ENCODE results near the gene TLX2. TPM values are rescaled to one million over a fixed set of nuclear protein-coding genes. Genes with fewer than 3 reads are reported as not detected.

TLX2 gene
- total RNA-seq, 6 donors from 2014 or later: 0.26 to 2.6 TPM; not detected in 4

DNA sequence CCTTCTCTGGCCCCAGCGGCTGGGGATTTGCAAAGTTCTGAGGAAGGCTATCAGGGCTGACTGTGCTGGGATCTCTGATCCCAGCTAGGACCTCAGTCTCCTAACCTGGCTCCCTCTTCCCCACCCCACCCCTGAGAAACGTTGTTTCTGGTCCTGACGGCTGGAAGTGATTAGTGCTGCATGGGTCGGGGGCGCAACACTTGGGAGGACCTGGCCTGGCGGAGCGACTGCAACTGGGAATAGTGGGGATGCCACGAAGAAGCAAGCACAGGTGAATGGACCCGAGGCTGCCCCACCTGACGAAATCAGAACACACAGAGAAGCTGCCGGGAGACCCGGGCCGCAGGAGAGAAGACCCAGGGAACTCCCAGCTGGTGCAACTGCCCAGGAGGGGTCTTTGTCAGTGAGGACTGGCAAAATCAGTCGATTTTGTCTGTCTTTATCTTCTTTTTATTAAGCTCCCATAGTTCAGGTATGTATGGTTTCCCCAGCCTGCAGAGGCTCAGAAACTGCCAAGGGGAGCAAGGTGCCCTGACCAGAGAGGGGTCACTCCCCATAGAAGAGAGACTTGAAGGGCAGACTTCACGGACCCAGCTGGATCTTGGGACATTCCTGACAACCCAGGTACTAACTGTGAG is 14.2 kb upstream of the TLX2 start:
- DNase-seq (no peak), ATAC-seq (ENCODE audit: low FRiP score in 2 of 2) (no peak)
- Histone ChIP-seq H3K27ac (no peak overlapping the region), H3K36me3 (peaks cover 0 to 9% (median 4%) of the 10 kb centered on the region in 4 donors), H3K9me3 (no peaks in the 10 kb centered on the region), H3K4me3 (peak overlapping the region in 1 of 4 donors; percentile 51), H3K4me1 (peaks cover 32 to 63% (median 47%) of the 10 kb centered on the region in 4 donors), H3K27me3 (peaks cover 0 to 38% (median 4%) of the 10 kb centered on the region in 4 donors)
- TF ChIP-seq EP300 (IDR thresholded peaks at IDR 0.05): no peak
- no peak for TF ChIP-seq POLR2AphosphoS5 (IDR thresholded peaks at IDR 0.05)
- no peak for TF ChIP-seq POLR2A (IDR thresholded peaks at IDR 0.05)
- TF ChIP-seq, protein P1, sequence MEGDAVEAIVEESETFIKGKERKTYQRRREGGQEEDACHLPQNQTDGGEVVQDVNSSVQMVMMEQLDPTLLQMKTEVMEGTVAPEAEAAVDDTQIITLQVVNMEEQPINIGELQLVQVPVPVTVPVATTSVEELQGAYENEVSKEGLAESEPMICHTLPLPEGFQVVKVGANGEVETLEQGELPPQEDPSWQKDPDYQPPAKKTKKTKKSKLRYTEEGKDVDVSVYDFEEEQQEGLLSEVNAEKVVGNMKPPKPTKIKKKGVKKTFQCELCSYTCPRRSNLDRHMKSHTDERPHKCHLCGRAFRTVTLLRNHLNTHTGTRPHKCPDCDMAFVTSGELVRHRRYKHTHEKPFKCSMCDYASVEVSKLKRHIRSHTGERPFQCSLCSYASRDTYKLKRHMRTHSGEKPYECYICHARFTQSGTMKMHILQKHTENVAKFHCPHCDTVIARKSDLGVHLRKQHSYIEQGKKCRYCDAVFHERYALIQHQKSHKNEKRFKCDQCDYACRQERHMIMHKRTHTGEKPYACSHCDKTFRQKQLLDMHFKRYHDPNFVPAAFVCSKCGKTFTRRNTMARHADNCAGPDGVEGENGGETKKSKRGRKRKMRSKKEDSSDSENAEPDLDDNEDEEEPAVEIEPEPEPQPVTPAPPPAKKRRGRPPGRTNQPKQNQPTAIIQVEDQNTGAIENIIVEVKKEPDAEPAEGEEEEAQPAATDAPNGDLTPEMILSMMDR (IDR thresholded peaks at IDR 0.05): no peak
- WGBS, 2 donors: 57 to 77% methylated on average over 13 to 14 of the region's 15 CpGs

DNA sequence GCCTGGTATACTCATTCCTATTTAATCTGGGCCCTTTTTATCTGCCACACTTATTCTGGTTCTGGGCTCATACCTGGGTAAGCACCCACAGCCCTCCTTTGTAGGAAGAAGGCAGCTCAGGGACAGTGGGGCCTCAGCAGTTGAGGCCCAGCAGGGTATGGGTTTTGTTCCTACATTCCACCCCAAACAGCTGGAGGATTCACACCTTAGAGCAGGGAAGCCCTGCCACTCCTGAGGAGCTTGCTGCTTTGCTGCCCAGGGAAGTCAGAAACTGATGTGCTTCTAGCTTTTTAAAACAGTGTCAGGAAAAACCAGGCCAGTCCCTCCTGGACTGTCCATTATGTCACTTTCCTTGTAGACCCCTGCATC is 13.7 kb upstream of the TLX2 start:
- H3K27ac ChIP-seq: no peak overlapping the region
- no peak overlapping the region for H3K4me3 ChIP-seq
- DNase-seq: no peak
- peaks cover 0 to 14% (median 6%) of the 10 kb centered on the region in 4 donors for H3K36me3 ChIP-seq
- H3K9me3 ChIP-seq: no peaks in the 10 kb centered on the region
- ATAC-seq (ENCODE audit: low FRiP score in 2 of 2): no peak
- H3K4me1 ChIP-seq: peaks cover 37 to 68% (median 51%) of the 10 kb centered on the region in 4 donors
- peaks cover 0 to 38% (median 4%) of the 10 kb centered on the region in 4 donors for H3K27me3 ChIP-seq
- TF ChIP-seq POLR2AphosphoS5 (IDR thresholded peaks at IDR 0.05) (no peak), POLR2A (IDR thresholded peaks at IDR 0.05) (no peak), EP300 (IDR thresholded peaks at IDR 0.05) (no peak)
- TF ChIP-seq, protein P1 (IDR thresholded peaks at IDR 0.05): no peak

- Histone ChIP-seq H3K4me3 (peak overlapping the region in 1 of 4 donors; percentile 74), H3K36me3 (peaks cover 0 to 22% (median 6%) of the 10 kb centered on the region in 4 donors), H3K4me1 (peaks cover 47 to 78% (median 61%) of the 10 kb centered on the region in 4 donors), H3K27ac (no peak overlapping the region), H3K27me3 (peaks cover 0 to 38% (median 4%) of the 10 kb centered on the region in 4 donors), H3K9me3 (no peaks in the 10 kb centered on the region)
- DNase-seq (peak in 1 of 2 donors; percentile 46), ATAC-seq (ENCODE audit: low FRiP score in 2 of 2) (no peak)
- 84 to 85% methylated on average over 18 of the region's 18 CpGs for WGBS, 2 donors
- no peak for TF ChIP-seq POLR2A (IDR thresholded peaks at IDR 0.05)
- TF ChIP-seq POLR2AphosphoS5 (IDR thresholded peaks at IDR 0.05): no peak
- TF ChIP-seq EP300 (IDR thresholded peaks at IDR 0.05): no peak
- TF ChIP-seq, protein P1 (IDR thresholded peaks at IDR 0.05): no peak
Observed at GRCh38 chr2:74501335-74502071, 12.7 kb upstream of the TLX2 start.

DNA sequence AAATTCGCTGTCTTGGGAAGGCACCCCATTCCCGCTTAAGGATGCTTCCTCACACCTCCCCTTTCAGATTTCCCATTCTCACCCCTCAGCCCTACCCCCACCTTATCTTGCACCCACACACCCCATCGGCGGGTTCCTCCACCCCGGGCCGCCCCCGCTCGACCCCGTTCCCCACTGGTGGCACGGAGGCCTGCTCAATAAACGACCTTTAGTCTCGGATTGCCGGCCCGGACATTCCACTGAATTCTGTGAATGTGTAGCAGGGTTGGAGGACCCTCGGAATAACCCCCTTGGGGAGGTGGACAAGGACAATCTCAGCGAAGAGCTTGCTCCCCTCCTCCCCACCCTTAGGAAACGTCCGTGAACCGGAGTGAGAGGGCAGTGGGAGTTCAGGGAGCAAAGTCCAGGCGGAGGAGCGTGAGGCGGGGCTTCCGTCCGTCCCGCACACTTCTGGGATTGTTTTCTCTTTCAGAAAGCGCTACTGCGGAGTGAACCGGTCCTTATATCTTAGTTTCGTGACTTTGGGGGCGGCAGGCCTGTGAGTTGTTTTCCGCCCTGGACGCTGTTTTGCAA is 12.0 kb upstream of the TLX2 start:
- ATAC-seq (ENCODE audit: low FRiP score in 2 of 2) (peak in 1 of 2 donors; percentile 17), DNase-seq (peak in 1 of 2 donors; percentile 79)
- Histone ChIP-seq H3K4me1 (peaks cover 51 to 83% (median 65%) of the 10 kb centered on the region in 4 donors), H3K4me3 (peak overlapping the region; percentile 54 to 76 (median 66)), H3K27me3 (peaks cover 0 to 38% (median 4%) of the 10 kb centered on the region in 4 donors), H3K36me3 (peaks cover 0 to 22% (median 6%) of the 10 kb centered on the region in 4 donors), H3K27ac (peak overlapping the region; percentile 64 to 90 (median 82)), H3K9me3 (no peaks in the 10 kb centered on the region)
- TF ChIP-seq POLR2A (IDR thresholded peaks at IDR 0.05): no peak
- WGBS, 2 donors: 17 to 20% methylated on average over 27 to 31 of the region's 32 CpGs
